IMR-90 (cell line): ENCODE results near the gene IRF6.

Source experiments
- RCOR1 ChIP-seq: IDR thresholded peaks from 2 replicates; pipeline ENCODE4 v1.6.1; 2012; ENCODE audit warnings: mild to moderate bottlenecking, low read length, improper control_type of control experiment; ENCODE audit not compliant: insufficient replicate concordance
- TF ChIP-seq, protein P1 (sequence below): fragments of 150-350 bp; IDR thresholded peaks from 2 replicates; pipeline ENCODE4 v1.6.1; 2017; ENCODE audit warnings: mild to moderate bottlenecking, antibody characterized with exemption, low read length, low read depth
- TF ChIP-seq, protein P2 (sequence below): conservative IDR thresholded peaks from 2 replicates; pipeline ENCODE4 v1.5.1; 2012; ENCODE audit warnings: mild to moderate bottlenecking, low read depth, low read length, improper control_type of control experiment

DNA sequence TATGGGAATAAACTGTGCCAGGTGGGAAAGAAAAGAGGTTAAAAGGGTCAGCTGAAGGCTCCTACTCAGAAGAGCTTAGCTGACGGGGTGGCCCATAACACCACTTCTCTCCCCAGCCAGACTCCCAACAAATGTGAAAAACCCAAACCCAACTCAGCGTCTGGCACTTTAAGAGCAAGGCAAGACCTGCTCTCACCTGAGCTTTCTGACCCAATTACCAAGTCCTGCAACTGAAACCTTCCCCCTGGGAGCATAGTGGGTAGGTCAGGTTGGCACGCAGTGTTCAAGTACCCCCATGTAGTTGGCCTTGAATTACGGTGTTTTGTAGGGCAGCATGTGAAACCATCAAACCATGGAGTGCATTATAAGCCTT is 3.2 kb downstream of the IRF6 start:
- TF ChIP-seq, protein P1, sequence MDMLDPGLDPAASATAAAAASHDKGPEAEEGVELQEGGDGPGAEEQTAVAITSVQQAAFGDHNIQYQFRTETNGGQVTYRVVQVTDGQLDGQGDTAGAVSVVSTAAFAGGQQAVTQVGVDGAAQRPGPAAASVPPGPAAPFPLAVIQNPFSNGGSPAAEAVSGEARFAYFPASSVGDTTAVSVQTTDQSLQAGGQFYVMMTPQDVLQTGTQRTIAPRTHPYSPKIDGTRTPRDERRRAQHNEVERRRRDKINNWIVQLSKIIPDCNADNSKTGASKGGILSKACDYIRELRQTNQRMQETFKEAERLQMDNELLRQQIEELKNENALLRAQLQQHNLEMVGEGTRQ = no peak
- TF ChIP-seq, protein P2, sequence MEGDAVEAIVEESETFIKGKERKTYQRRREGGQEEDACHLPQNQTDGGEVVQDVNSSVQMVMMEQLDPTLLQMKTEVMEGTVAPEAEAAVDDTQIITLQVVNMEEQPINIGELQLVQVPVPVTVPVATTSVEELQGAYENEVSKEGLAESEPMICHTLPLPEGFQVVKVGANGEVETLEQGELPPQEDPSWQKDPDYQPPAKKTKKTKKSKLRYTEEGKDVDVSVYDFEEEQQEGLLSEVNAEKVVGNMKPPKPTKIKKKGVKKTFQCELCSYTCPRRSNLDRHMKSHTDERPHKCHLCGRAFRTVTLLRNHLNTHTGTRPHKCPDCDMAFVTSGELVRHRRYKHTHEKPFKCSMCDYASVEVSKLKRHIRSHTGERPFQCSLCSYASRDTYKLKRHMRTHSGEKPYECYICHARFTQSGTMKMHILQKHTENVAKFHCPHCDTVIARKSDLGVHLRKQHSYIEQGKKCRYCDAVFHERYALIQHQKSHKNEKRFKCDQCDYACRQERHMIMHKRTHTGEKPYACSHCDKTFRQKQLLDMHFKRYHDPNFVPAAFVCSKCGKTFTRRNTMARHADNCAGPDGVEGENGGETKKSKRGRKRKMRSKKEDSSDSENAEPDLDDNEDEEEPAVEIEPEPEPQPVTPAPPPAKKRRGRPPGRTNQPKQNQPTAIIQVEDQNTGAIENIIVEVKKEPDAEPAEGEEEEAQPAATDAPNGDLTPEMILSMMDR = no peak
- no peak for TF ChIP-seq RCOR1
